OCI-LY3 (cell line): ENCODE results near the gene FXYD7.

ENCODE experiments used
- CTCF ChIP-seq: fragments of 200-600, 300-600 bp; sonication (generic); IDR thresholded peaks from 2 replicates; pipeline ENCODE4 v1.5.1; 2014; ENCODE audit warnings: antibody characterized with exemption, low read length, low read depth
- EZH2phosphoT487 ChIP-seq: fragments of 200-600 bp; shearing (Covaris generic); IDR thresholded peaks from 2 replicates; pipeline ENCODE4 v1.6.1; 2018; ENCODE audit warnings: antibody characterized with exemption, mixed run types, low read depth

GRCh38 chr19:35168196-35168595 is 25.1 kb downstream of the FXYD7 start:
- TF ChIP-seq CTCF (no peak), EZH2phosphoT487 (no peak)
